K562 (cell line): ENCODE measurements around the gene C6orf62. TPM values are rescaled to one million over a fixed set of nuclear protein-coding genes. Genes with fewer than 3 reads are reported as not detected.

ENCODE experiments used
- CAMTA2 ChIP-seq: fragments of 250-450 bp; sonication (Bioruptor Pico); conservative IDR thresholded peaks from 2 replicates; pipeline ENCODE4 v1.5.1; 2022
- EP300 ChIP-seq: IDR thresholded peaks from 2 replicates; pipeline ENCODE4 v1.6.1; 2012; ENCODE audit warnings: low read length, improper control_type of control experiment
- ETV1 ChIP-seq: fragments of 450-650 bp; conservative IDR thresholded peaks from 2 replicates; pipeline ENCODE4 v1.6.1; 2016; ENCODE audit warnings: missing genetic modification characterization, control low read depth, low read depth, missing compliant biosample characterization
- MCM2 ChIP-seq: fragments of 450-650 bp; IDR thresholded peaks from 2 replicates; pipeline ENCODE4 v1.6.1; 2017; ENCODE audit warnings: low read depth, mild to moderate bottlenecking
- NCOA4 ChIP-seq: fragments of 450-650 bp; IDR thresholded peaks from 2 replicates; pipeline ENCODE4 v1.6.1; 2018; ENCODE audit warnings: mild to moderate bottlenecking; ENCODE audit not compliant: partially characterized antibody
- OTX1 ChIP-seq: fragments of 450-650 bp; formaldehyde crosslinking; IDR thresholded peaks from 2 replicates; pipeline ENCODE4 v1.4.0; 2022; ENCODE audit warnings: mild to moderate bottlenecking
- RBM34 ChIP-seq: fragments of 200-400 bp; formaldehyde crosslinking; IDR thresholded peaks from 2 replicates; pipeline ENCODE4 v1.6.1; 2018; ENCODE audit warnings: low read length, borderline replicate concordance; ENCODE audit not compliant: insufficient read depth
- SIN3A ChIP-seq, 2 experiments: fragments of 150-350 bp in 1 of 2; IDR thresholded peaks; 2 replicates each; pipeline ENCODE4 v1.6.1; 2011 to 2016; ENCODE audit warnings: borderline replicate concordance in 2 of 2, low read depth in 2 of 2, low read length in 2 of 2, mild to moderate bottlenecking in 2 of 2, moderate library complexity in 2 of 2; ENCODE audit not compliant: control insufficient read depth in 1 of 2
- polyA plus RNA-seq, 8 experiments: library from polyadenylated mRNA; depleted of rRNA in 4 of 8; stranded (reverse) in 5 of 8; unstranded in 3 of 8; fragments of >200 nt; fragmentation: Nextera tagmentation in 2 of 8; fragmentation: Illumina TruSeq in 1 of 8; extraction: Ambion mirVana in 2 of 8; extraction: Trizol in 1 of 8; gene quantifications; 2 replicates each; pipeline versions ENCODE4 v1.2.1 to v1.2.3, GENCODE V29; 2011 to 2014; ENCODE audit warnings: inconsistent platforms in 1 of 8, missing spikeins in 1 of 8
- total RNA-seq, 7 experiments: library from RNA; depleted of rRNA in 6 of 7; stranded (reverse); fragments of >200 nt in 6 of 7; fragmentation: Illumina TruSeq in 2 of 7; extraction: Trizol in 2 of 7; gene quantifications; 2 replicates each; pipeline versions ENCODE4 v1.2.1 to v1.2.3, GENCODE V29; 2011 to 2021; ENCODE audit warnings: low replicate concordance in 1 of 7
- TF ChIP-seq, protein P1 (sequence below): fragments of 450-650 bp; IDR thresholded peaks from 2 replicates; pipeline ENCODE4 v1.6.1; 2016; ENCODE audit warnings: missing biosample characterization, missing genetic modification characterization
- TF ChIP-seq, protein P2 (sequence below), 2 experiments: fragments of 150-350 bp in 1 of 2; IDR thresholded peaks; 2 replicates each; pipeline ENCODE4 v1.6.1; 2012 to 2016; ENCODE audit warnings: low read depth in 2 of 2, low read length in 2 of 2, mild to moderate bottlenecking in 1 of 2, moderate library complexity in 1 of 2
- TF ChIP-seq, protein P3 (sequence below): IDR thresholded peaks from 2 replicates; pipeline ENCODE4 v1.6.1; 2012; ENCODE audit warnings: low read depth, low read length, improper control_type of control experiment, borderline replicate concordance
- TF ChIP-seq, protein P4 (sequence below), 2 experiments: fragments of 450-650 bp in 1 of 2; sonication (generic) in 1 of 2; formaldehyde crosslinking; conservative IDR thresholded peaks; 2 replicates each; pipeline versions ENCODE4 v1.4.0 to v1.8.1; 2020 to 2022; ENCODE audit warnings: mild to moderate bottlenecking in 1 of 2, missing genetic modification reagents in 1 of 2
- TF ChIP-seq, protein P5 (sequence below), 2 experiments: fragments of 450-650 bp in 1 of 2; sonication (generic) in 1 of 2; formaldehyde crosslinking in 1 of 2; IDR thresholded peaks in 1 of 2; conservative IDR thresholded peaks in 1 of 2; 2 replicates each; pipeline versions ENCODE4 v1.6.1 to v1.8.1; 2016 to 2023; ENCODE audit warnings: mild to moderate bottlenecking in 2 of 2, moderate library complexity in 2 of 2, inconsistent platforms in 1 of 2, missing genetic modification reagents in 1 of 2
- TF ChIP-seq, protein P6 (sequence below): fragments of 250-450 bp; sonication (Bioruptor Pico); IDR thresholded peaks from 2 replicates; pipeline ENCODE4 v1.8.0; 2022; ENCODE audit warnings: moderate library complexity, mild to moderate bottlenecking, inconsistent platforms
- TF ChIP-seq, protein P7 (sequence below), 2 experiments: fragments of 450-650 bp; conservative IDR thresholded peaks; 2 replicates each; pipeline ENCODE4 v1.6.1; 2017; ENCODE audit warnings: mild to moderate bottlenecking in 2 of 2, moderate library complexity in 2 of 2

The C6orf62 gene
- total and polyA plus RNA-seq, 9 of the 15 experiments (the other 6 are each of a cell fraction or from before 2014, with no cell fraction given) = 48.5 to 579 (median 111) TPM

DNA sequence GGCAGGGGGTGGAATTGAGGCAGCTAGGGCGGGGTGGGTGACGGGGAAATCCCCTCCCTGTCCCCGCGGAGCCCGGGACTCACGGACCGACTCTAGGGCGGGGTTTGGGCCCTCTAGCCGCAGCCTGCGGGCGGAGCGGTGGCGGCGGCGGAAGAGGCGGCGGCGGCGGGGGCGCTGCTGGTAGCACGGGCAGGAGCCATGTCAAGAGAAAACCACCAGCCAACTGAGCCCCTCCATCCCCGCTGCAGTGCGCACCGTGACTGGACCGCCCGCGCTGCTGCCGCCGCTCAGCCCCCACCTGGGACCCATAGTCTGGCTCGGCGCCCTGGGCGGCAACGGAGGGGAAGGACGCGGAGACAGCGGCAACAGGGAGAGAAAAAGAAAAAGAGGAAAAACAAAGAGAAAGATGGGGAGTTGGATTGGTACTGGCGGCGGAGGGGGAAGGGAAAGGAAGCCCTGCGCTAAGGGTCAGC is 1.2 kb upstream of the C6orf62 start (continued):
- TF ChIP-seq, protein P1, sequence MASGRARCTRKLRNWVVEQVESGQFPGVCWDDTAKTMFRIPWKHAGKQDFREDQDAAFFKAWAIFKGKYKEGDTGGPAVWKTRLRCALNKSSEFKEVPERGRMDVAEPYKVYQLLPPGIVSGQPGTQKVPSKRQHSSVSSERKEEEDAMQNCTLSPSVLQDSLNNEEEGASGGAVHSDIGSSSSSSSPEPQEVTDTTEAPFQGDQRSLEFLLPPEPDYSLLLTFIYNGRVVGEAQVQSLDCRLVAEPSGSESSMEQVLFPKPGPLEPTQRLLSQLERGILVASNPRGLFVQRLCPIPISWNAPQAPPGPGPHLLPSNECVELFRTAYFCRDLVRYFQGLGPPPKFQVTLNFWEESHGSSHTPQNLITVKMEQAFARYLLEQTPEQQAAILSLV (tag) = no peak
- TF ChIP-seq MCM2 (no peak), ETV1 (no peak), EP300 (no peak), CAMTA2 (CRISPR knock-in tag) (no peak), RBM34 (no peak), SIN3A (IDR thresholded peaks at IDR 0.05; ENCODE audit: borderline replicate concordance in 2 of 2, control insufficient read depth in 1 of 2, low read depth in 2 of 2, low read length in 2 of 2) (no peak), OTX1 (CRISPR knock-in tag) (0 out of 2 replicates have a peak, but pooled peaks have one; percentile 79), NCOA4 (no peak)
- TF ChIP-seq, protein P2, sequence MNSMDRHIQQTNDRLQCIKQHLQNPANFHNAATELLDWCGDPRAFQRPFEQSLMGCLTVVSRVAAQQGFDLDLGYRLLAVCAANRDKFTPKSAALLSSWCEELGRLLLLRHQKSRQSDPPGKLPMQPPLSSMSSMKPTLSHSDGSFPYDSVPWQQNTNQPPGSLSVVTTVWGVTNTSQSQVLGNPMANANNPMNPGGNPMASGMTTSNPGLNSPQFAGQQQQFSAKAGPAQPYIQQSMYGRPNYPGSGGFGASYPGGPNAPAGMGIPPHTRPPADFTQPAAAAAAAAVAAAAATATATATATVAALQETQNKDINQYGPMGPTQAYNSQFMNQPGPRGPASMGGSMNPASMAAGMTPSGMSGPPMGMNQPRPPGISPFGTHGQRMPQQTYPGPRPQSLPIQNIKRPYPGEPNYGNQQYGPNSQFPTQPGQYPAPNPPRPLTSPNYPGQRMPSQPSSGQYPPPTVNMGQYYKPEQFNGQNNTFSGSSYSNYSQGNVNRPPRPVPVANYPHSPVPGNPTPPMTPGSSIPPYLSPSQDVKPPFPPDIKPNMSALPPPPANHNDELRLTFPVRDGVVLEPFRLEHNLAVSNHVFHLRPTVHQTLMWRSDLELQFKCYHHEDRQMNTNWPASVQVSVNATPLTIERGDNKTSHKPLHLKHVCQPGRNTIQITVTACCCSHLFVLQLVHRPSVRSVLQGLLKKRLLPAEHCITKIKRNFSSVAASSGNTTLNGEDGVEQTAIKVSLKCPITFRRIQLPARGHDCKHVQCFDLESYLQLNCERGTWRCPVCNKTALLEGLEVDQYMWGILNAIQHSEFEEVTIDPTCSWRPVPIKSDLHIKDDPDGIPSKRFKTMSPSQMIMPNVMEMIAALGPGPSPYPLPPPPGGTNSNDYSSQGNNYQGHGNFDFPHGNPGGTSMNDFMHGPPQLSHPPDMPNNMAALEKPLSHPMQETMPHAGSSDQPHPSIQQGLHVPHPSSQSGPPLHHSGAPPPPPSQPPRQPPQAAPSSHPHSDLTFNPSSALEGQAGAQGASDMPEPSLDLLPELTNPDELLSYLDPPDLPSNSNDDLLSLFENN (IDR thresholded peaks at IDR 0.05; ENCODE audit: low read depth in 2 of 2, low read length in 2 of 2) = no peak
- TF ChIP-seq, protein P3, sequence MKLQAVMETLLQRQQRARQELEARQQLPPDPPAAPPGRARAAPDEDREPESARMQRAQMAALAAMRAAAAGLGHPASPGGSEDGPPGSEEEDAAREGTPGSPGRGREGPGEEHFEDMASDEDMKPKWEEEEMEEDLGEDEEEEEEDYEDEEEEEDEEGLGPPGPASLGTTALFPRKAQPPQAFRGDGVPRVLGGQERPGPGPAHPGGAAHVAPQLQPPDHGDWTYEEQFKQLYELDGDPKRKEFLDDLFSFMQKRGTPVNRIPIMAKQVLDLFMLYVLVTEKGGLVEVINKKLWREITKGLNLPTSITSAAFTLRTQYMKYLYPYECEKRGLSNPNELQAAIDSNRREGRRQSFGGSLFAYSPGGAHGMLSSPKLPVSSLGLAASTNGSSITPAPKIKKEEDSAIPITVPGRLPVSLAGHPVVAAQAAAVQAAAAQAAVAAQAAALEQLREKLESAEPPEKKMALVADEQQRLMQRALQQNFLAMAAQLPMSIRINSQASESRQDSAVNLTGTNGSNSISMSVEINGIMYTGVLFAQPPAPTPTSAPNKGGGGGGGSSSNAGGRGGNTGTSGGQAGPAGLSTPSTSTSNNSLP = no peak
- TF ChIP-seq, protein P4, sequence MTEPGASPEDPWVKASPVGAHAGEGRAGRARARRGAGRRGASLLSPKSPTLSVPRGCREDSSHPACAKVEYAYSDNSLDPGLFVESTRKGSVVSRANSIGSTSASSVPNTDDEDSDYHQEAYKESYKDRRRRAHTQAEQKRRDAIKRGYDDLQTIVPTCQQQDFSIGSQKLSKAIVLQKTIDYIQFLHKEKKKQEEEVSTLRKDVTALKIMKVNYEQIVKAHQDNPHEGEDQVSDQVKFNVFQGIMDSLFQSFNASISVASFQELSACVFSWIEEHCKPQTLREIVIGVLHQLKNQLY (CRISPR knock-in tag; conservative IDR thresholded peaks at IDR 0.05) = no peak; a peak in 1 of 4 replicates
- TF ChIP-seq, protein P5, sequence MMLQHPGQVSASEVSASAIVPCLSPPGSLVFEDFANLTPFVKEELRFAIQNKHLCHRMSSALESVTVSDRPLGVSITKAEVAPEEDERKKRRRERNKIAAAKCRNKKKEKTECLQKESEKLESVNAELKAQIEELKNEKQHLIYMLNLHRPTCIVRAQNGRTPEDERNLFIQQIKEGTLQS (IDR thresholded peaks at IDR 0.05) = no peak
- TF ChIP-seq, protein P5 (CRISPR knock-in tag; conservative IDR thresholded peaks at IDR 0.05) = no peak
- TF ChIP-seq, protein P6, sequence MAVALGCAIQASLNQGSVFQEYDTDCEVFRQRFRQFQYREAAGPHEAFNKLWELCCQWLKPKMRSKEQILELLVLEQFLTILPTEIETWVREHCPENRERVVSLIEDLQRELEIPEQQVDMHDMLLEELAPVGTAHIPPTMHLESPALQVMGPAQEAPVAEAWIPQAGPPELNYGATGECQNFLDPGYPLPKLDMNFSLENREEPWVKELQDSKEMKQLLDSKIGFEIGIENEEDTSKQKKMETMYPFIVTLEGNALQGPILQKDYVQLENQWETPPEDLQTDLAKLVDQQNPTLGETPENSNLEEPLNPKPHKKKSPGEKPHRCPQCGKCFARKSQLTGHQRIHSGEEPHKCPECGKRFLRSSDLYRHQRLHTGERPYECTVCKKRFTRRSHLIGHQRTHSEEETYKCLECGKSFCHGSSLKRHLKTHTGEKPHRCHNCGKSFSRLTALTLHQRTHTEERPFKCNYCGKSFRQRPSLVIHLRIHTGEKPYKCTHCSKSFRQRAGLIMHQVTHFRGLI (CRISPR knock-in tag) = no peak
- TF ChIP-seq, protein P7, sequence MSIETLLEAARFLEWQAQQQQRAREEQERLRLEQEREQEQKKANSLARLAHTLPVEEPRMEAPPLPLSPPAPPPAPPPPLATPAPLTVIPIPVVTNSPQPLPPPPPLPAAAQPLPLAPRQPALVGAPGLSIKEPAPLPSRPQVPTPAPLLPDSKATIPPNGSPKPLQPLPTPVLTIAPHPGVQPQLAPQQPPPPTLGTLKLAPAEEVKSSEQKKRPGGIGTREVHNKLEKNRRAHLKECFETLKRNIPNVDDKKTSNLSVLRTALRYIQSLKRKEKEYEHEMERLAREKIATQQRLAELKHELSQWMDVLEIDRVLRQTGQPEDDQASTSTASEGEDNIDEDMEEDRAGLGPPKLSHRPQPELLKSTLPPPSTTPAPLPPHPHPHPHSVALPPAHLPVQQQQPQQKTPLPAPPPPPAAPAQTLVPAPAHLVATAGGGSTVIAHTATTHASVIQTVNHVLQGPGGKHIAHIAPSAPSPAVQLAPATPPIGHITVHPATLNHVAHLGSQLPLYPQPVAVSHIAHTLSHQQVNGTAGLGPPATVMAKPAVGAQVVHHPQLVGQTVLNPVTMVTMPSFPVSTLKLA (conservative IDR thresholded peaks at IDR 0.05) = no peak; a peak in 1 of 4 replicates
